ENCODE measurements around the gene SIGLEC12.
"Not testable (repeated sequence)": the region's sequence is repeated elsewhere in the genome, so short reads cannot be mapped to it uniquely, and the experiment has no call there.

DNA sequence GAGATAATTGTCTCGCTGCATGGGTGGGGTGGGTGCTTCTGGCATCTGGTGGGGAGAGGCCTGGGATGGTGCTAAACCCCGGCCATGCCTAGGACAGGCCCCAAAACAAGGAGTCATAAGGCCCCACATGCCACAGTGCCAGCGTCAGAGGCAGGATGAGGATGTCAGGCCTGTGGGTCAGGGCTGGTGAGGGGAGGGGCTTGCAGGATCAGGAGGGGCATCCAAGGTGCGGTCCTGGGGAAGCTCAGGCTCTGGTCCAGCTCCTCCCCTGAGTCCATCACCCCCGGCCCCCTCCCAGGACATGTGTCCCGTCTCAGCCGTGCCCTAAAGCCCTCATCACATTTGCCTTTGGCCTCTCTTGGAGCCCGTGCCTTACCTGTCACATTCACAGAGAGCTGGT lies 669 bp downstream of the SIGLEC12 start:
- TF ChIP-seq NR3C1 (IDR thresholded peaks at IDR 0.05); CHD2 (IDR thresholded peaks at IDR 0.05; ENCODE audit: low read length, partially characterized antibody); EHMT2 (IDR thresholded peaks at IDR 0.05; ENCODE audit: low read depth); JUN (IDR thresholded peaks at IDR 0.05); JUNB (IDR thresholded peaks at IDR 0.05): not testable (repeated sequence)
- TF ChIP-seq, protein P1, sequence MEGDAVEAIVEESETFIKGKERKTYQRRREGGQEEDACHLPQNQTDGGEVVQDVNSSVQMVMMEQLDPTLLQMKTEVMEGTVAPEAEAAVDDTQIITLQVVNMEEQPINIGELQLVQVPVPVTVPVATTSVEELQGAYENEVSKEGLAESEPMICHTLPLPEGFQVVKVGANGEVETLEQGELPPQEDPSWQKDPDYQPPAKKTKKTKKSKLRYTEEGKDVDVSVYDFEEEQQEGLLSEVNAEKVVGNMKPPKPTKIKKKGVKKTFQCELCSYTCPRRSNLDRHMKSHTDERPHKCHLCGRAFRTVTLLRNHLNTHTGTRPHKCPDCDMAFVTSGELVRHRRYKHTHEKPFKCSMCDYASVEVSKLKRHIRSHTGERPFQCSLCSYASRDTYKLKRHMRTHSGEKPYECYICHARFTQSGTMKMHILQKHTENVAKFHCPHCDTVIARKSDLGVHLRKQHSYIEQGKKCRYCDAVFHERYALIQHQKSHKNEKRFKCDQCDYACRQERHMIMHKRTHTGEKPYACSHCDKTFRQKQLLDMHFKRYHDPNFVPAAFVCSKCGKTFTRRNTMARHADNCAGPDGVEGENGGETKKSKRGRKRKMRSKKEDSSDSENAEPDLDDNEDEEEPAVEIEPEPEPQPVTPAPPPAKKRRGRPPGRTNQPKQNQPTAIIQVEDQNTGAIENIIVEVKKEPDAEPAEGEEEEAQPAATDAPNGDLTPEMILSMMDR (IDR thresholded peaks at IDR 0.05) = not testable (repeated sequence)
